SK-N-SH (cell line): ENCODE results near the gene SELPLG. TPM values are rescaled to one million over a fixed set of nuclear protein-coding genes. Genes with fewer than 3 reads are reported as not detected.

Source experiments
- CTCF ChIA-PET: fragments of 300-600, 350-600 bp; formaldehyde crosslinking; extraction: SDS; loops from one replicate; lab custom pipeline; 2021; lab: Yijun Ruan, JAX
- POLR2A ChIA-PET: fragments of 350-600 bp; sonication (Branson Sonifier 250); formaldehyde crosslinking; extraction: SDS; loops from one replicate; lab custom pipeline; 2020; ENCODE audit warnings: antibody characterized with exemption, inconsistent platforms; lab: Yijun Ruan, JAX
- DNase-seq: peaks from one replicate; pipeline ENCODE4 v3.0.0; 2012
- H2AFZ ChIP-seq: fragments of 200-600 bp; sonication (generic); 2 replicates; pipeline ENCODE4 v1.8.1; 2016; ENCODE audit warnings: antibody characterized with exemption, mild to moderate bottlenecking, low read depth
- H3F3A ChIP-seq: fragments of 200-600 bp; sonication (generic); replicated peaks from 2 replicates; pipeline ENCODE3; 2016; ENCODE audit warnings: antibody characterized with exemption, mild to moderate bottlenecking; ENCODE audit not compliant: insufficient read depth
- H3K27ac ChIP-seq, 2 experiments: fragments of 200-500 bp in 1 of 2; fragments of 200-600 bp in 1 of 2; sonication (Bioruptor generic) in 1 of 2; sonication (generic), shearing (Covaris generic) in 1 of 2; 2 replicates each; pipeline versions ENCODE4 v1.5.1 to v1.6.1; 2014 to 2016; ENCODE audit warnings: low read depth in 2 of 2, inconsistent platforms in 1 of 2, low read length in 1 of 2, mild to moderate bottlenecking in 1 of 2, mixed read lengths in 1 of 2
- H3K27me3 ChIP-seq: fragments of 200-600 bp; sonication (generic), shearing (Covaris generic); 2 replicates; pipeline ENCODE4 v1.6.1; 2016; ENCODE audit warnings: mixed run types; ENCODE audit not compliant: insufficient read depth
- H3K36me3 ChIP-seq, 2 experiments: fragments of 200-500 bp in 1 of 2; fragments of 200-600 bp in 1 of 2; sonication (Bioruptor generic) in 1 of 2; sonication (generic) in 1 of 2; replicated peaks in 1 of 2; 2 replicates each; pipeline versions ENCODE3 to v1.5.1; 2014 to 2016; ENCODE audit warnings: low read length in 1 of 2, mild to moderate bottlenecking in 1 of 2; ENCODE audit not compliant: insufficient read depth in 2 of 2, control insufficient read depth in 1 of 2
- H3K4me1 ChIP-seq, 2 experiments: fragments of 200-500 bp in 1 of 2; fragments of 200-600 bp in 1 of 2; sonication (Bioruptor generic) in 1 of 2; sonication (generic), shearing (Covaris generic) in 1 of 2; 2 replicates each; pipeline versions ENCODE4 v1.5.1 to v1.6.1; 2014 to 2016; ENCODE audit warnings: low read depth in 1 of 2, low read length in 1 of 2, mixed run types in 1 of 2; ENCODE audit not compliant: insufficient read depth in 2 of 2, control insufficient read depth in 1 of 2
- H3K4me2 ChIP-seq: fragments of 200-600 bp; sonication (generic), shearing (Covaris generic); 2 replicates; pipeline ENCODE4 v1.6.1; 2017; ENCODE audit warnings: mixed run types
- H3K4me3 ChIP-seq, 2 experiments: fragments of 200-500 bp in 1 of 2; fragments of 200-600 bp in 1 of 2; sonication (Bioruptor generic) in 1 of 2; sonication (generic), shearing (Covaris generic) in 1 of 2; 2 replicates each; pipeline versions ENCODE4 v1.5.1 to v1.8.1; 2014 to 2016; ENCODE audit warnings: low read depth in 2 of 2, inconsistent platforms in 1 of 2, low read length in 1 of 2, mild to moderate bottlenecking in 1 of 2, mixed read lengths in 1 of 2, moderate library complexity in 1 of 2
- H3K79me2 ChIP-seq: fragments of 200-600 bp; sonication (generic); 2 replicates; pipeline ENCODE4 v1.8.1; 2017; ENCODE audit warnings: mild to moderate bottlenecking; ENCODE audit not compliant: insufficient read depth
- H3K9ac ChIP-seq: fragments of 200-600 bp; sonication (generic); 2 replicates; pipeline ENCODE4 v1.6.1; 2017; ENCODE audit warnings: mixed run types
- H3K9me2 ChIP-seq: fragments of 200-600 bp; sonication (generic); 2 replicates; pipeline ENCODE4 v1.6.1; 2017; ENCODE audit warnings: mixed run types
- H3K9me3 ChIP-seq: fragments of 200-600 bp; sonication (generic); 2 replicates; pipeline ENCODE4 v1.6.1; 2017; ENCODE audit warnings: mixed run types, mild to moderate bottlenecking, moderate library complexity
- H4K20me1 ChIP-seq: fragments of 200-600 bp; sonication (generic); 2 replicates; pipeline ENCODE4 v1.6.1; 2017; ENCODE audit warnings: mild to moderate bottlenecking, mixed run types; ENCODE audit not compliant: insufficient read depth
- CHD2 ChIP-seq: fragments of 150-350 bp; IDR thresholded peaks from 2 replicates; pipeline ENCODE4 v1.6.1; 2018; ENCODE audit warnings: low read length; ENCODE audit not compliant: partially characterized antibody
- CTCF ChIP-seq: fragments of 200-600 bp; sonication (generic); IDR thresholded peaks from 2 replicates; pipeline ENCODE4 v1.6.1; 2017; ENCODE audit warnings: antibody characterized with exemption, mild to moderate bottlenecking, moderate library complexity
- ELF1 ChIP-seq: IDR thresholded peaks from 2 replicates; pipeline ENCODE4 v1.4.0; 2012
- FOSL2 ChIP-seq: IDR thresholded peaks from 2 replicates; pipeline ENCODE4 v1.4.0; 2012; ENCODE audit warnings: low read depth, mild to moderate bottlenecking, moderate library complexity, borderline replicate concordance
- GATA2 ChIP-seq: sonication (generic); formaldehyde crosslinking; IDR thresholded peaks from 2 replicates; pipeline ENCODE4 v1.5.0; 2020; ENCODE audit warnings: mild to moderate bottlenecking, missing genetic modification reagents
- MAX ChIP-seq: IDR thresholded peaks from 2 replicates; pipeline ENCODE4 v1.4.0; 2012; ENCODE audit warnings: low read depth
- MEF2A ChIP-seq: IDR thresholded peaks from 2 replicates; pipeline ENCODE4 v1.4.0; 2012; ENCODE audit warnings: low read depth, borderline replicate concordance
- MXI1 ChIP-seq: IDR thresholded peaks from 2 replicates; pipeline ENCODE4 v1.6.1; 2012; ENCODE audit warnings: mild to moderate bottlenecking, low read depth, low read length, improper control_type of control experiment
- NRF1 ChIP-seq: IDR thresholded peaks from 2 replicates; pipeline ENCODE4 v1.6.1; 2012; ENCODE audit warnings: low read depth, mild to moderate bottlenecking, low read length
- POLR2AphosphoS5 ChIP-seq: IDR thresholded peaks from 2 replicates; pipeline ENCODE4 v1.6.1; 2012; ENCODE audit warnings: low read depth, low read length
- RAD21 ChIP-seq: IDR thresholded peaks from 2 replicates; pipeline ENCODE4 v1.6.1; 2012; ENCODE audit warnings: mild to moderate bottlenecking, low read length
- RFX5 ChIP-seq: IDR thresholded peaks from 2 replicates; pipeline ENCODE4 v1.6.1; 2012; ENCODE audit warnings: mild to moderate bottlenecking, improper control_type of control experiment, low read length
- RXRA ChIP-seq: IDR thresholded peaks from 2 replicates; pipeline ENCODE4 v1.4.0; 2012; ENCODE audit warnings: low read depth, mild to moderate bottlenecking, borderline replicate concordance
- SIN3A ChIP-seq: IDR thresholded peaks from 2 replicates; pipeline ENCODE4 v1.6.1; 2012; ENCODE audit warnings: low read depth, mild to moderate bottlenecking, low read length, moderate library complexity, borderline replicate concordance
- TAF1 ChIP-seq: IDR thresholded peaks from 2 replicates; pipeline ENCODE4 v1.6.1; 2012; ENCODE audit warnings: low read depth, mild to moderate bottlenecking, low read length, moderate library complexity, borderline replicate concordance
- YY1 ChIP-seq: IDR thresholded peaks from 2 replicates; pipeline ENCODE4 v1.4.0; 2012; ENCODE audit warnings: low read depth, mild to moderate bottlenecking
- ZBTB33 ChIP-seq: IDR thresholded peaks from 2 replicates; pipeline ENCODE4 v1.4.0; 2012; ENCODE audit warnings: low read depth, borderline replicate concordance
- WGBS: methylation state at CpG from one replicate; pipeline ENCODE4 v1.1.6; 2017; ENCODE audit warnings: low lambda C conversion rate; 5-methylcytosine and 5-hydroxymethylcytosine counted together
- polyA plus RNA-seq, 3 experiments: library from polyadenylated mRNA; depleted of rRNA; stranded (reverse); fragments of >200 nt; gene quantifications; 2 replicates each; pipeline ENCODE4 v1.2.3, GENCODE V29; 2012
- TF ChIP-seq, protein P1 (sequence below): IDR thresholded peaks from 2 replicates; pipeline ENCODE4 v1.6.1; 2012; ENCODE audit warnings: mild to moderate bottlenecking, low read depth, low read length, moderate library complexity
- TF ChIP-seq, protein P2 (sequence below): IDR thresholded peaks from 2 replicates; pipeline ENCODE4 v1.4.0; 2012; ENCODE audit warnings: low read depth, borderline replicate concordance

The SELPLG gene
- polyA plus RNA-seq, 1 of the 3 experiments (the other 2 are of a cell fraction) = 2.8 TPM

DNA sequence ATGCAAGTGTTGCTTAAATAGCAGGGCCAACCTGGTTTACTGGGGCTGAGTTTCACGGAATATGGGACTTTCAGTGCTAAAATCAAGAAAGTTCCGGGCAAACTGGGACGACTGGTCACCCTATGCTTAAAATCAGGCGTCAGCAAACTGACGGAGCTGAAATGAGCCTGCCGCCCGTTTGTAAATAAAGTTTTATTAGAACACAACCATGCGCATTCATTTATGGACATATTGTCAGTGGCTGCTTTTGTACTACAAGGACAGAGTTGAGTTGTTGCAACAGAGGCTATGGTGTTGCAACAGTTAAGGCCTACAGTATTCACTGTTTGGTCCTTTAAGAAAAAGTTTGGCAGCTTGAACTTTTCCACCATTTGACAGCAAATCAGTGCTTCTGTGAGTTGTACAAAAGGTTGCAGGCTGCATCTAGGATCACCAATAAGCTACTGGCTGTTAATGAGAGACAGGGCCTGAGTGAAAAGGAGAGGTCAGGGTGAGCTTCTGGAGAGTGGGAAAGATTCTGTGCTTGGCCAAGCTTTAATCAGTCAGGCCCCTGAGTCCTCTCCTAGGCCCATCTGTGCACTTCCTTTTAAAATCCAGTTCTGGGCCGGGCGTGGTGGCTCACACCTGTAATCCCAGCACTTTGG, 13.3 kb downstream of the SELPLG start (continued):
- TF ChIP-seq ZBTB33 (no peak), RAD21 (no peak), CHD2 (no peak), GATA2 (CRISPR knock-in tag) (no peak), MEF2A (no peak), POLR2AphosphoS5 (no peak), FOSL2 (no peak)
- TF ChIP-seq, protein P1, sequence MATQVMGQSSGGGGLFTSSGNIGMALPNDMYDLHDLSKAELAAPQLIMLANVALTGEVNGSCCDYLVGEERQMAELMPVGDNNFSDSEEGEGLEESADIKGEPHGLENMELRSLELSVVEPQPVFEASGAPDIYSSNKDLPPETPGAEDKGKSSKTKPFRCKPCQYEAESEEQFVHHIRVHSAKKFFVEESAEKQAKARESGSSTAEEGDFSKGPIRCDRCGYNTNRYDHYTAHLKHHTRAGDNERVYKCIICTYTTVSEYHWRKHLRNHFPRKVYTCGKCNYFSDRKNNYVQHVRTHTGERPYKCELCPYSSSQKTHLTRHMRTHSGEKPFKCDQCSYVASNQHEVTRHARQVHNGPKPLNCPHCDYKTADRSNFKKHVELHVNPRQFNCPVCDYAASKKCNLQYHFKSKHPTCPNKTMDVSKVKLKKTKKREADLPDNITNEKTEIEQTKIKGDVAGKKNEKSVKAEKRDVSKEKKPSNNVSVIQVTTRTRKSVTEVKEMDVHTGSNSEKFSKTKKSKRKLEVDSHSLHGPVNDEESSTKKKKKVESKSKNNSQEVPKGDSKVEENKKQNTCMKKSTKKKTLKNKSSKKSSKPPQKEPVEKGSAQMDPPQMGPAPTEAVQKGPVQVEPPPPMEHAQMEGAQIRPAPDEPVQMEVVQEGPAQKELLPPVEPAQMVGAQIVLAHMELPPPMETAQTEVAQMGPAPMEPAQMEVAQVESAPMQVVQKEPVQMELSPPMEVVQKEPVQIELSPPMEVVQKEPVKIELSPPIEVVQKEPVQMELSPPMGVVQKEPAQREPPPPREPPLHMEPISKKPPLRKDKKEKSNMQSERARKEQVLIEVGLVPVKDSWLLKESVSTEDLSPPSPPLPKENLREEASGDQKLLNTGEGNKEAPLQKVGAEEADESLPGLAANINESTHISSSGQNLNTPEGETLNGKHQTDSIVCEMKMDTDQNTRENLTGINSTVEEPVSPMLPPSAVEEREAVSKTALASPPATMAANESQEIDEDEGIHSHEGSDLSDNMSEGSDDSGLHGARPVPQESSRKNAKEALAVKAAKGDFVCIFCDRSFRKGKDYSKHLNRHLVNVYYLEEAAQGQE = no peak
- TF ChIP-seq, all 33 proteins: peak for 0

DNA sequence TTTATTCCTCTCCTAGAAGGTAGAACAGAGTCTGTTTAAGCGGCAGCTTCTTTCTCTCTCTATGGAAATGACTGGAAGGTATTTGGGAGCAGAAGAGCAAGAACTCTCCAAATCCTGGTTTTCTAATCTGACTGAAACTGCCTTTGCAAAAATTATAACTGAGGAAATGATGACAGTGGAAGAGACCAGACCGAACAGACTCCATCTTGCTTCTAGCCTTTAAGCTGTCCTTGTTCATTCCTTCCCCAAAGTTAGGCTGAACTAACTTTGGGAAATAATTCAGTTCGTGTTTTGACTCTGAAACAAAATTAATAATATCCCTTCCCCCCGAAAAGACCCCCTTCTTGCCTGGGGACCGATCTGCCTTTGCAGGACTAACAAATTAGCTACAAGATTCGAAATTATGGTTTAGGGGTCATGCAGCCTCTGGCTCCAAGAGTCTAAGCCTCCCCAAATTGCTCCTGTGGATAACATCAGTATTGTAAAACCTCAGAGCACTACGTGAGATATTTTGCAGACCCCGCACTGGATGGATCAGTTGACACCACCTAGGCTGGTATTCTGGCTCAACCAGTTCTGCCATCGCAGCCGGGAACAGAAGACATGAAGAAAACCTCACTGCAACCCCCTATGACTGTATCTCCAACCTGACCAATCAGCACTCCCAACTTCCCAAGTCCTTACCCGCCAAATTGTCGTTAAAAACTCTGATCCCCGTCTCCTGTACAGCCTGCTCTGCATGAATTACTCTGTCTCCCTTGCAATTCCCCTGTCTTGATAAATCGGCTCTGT, 14.1 kb downstream of the SELPLG start:
- no peak overlapping the region for H3K4me2 ChIP-seq
- DNase-seq = no peak
- no peaks in the 10 kb centered on the region; a peak in 2 of 4 replicates for H3K4me1 ChIP-seq
- H3K27me3 ChIP-seq = no peaks in the 10 kb centered on the region
- no peaks in the 10 kb centered on the region for H3K79me2 ChIP-seq
- H2AFZ ChIP-seq = no peak overlapping the region
- no peaks in the 10 kb centered on the region for H3K36me3 ChIP-seq
- no peaks in the 10 kb centered on the region for H3K9me3 ChIP-seq
- ChIA-PET CTCF (interaction anchor here (0.6 to 19.2 kb wide), 10 partner anchors 15 to 627 kb away, joined by 3 to 503 read pairs (median 8); partner anchors contain the start of genes ISCU and SART3), POLR2A (no interaction called here)
- no peak for TF ChIP-seq TAF1
- no peak for TF ChIP-seq RXRA
- no peak for TF ChIP-seq SIN3A
- TF ChIP-seq MAX = no peak
- TF ChIP-seq CHD2 = no peak
- TF ChIP-seq, protein P2, sequence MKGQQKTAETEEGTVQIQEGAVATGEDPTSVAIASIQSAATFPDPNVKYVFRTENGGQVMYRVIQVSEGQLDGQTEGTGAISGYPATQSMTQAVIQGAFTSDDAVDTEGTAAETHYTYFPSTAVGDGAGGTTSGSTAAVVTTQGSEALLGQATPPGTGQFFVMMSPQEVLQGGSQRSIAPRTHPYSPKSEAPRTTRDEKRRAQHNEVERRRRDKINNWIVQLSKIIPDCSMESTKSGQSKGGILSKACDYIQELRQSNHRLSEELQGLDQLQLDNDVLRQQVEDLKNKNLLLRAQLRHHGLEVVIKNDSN = no peak
- no peak for TF ChIP-seq YY1
- no peak for TF ChIP-seq RFX5
- no peak for TF ChIP-seq CTCF
- TF ChIP-seq ELF1 = no peak
- no peak for TF ChIP-seq NRF1
- TF ChIP-seq POLR2AphosphoS5 = no peak
- TF ChIP-seq MXI1 = no peak
- no peak overlapping the region for H3K4me3 ChIP-seq
- no peak overlapping the region for H3K9ac ChIP-seq
- H3K9me2 ChIP-seq = no peaks in the 10 kb centered on the region
- no peaks in the 10 kb centered on the region for H4K20me1 ChIP-seq
- 80% methylated on average over 13 of the region's 14 CpGs for WGBS
- no peaks in the 10 kb centered on the region for H3F3A ChIP-seq
- no peak overlapping the region for H3K27ac ChIP-seq
